MM.1S (cell line): ENCODE data around the gene TCF15.

Source experiments
- DNase-seq: peaks from one replicate; pipeline ENCODE4 v3.0.0-alpha.2; 2015
- H2AFZ ChIP-seq: fragments of 300-600 bp; sonication (generic); 2 replicates; pipeline ENCODE4 v1.6.0; 2016; ENCODE audit warnings: antibody characterized with exemption, low read length
- H3F3A ChIP-seq: fragments of 300-600 bp; sonication (generic); 2 replicates; pipeline ENCODE4 v1.6.1; 2016; ENCODE audit warnings: mild to moderate bottlenecking, antibody characterized with exemption, low read length, moderate library complexity, mixed read lengths; ENCODE audit not compliant: insufficient read depth
- H3K27ac ChIP-seq: fragments of 300-600 bp; sonication (generic); 2 replicates; pipeline ENCODE4 v1.5.1; 2016; ENCODE audit warnings: mild to moderate bottlenecking, low read length
- H3K27me3 ChIP-seq: fragments of 300-600 bp; sonication (generic); replicated peaks from 2 replicates; pipeline ENCODE4 v1.6.0; 2016; ENCODE audit warnings: low read length; ENCODE audit not compliant: insufficient read depth
- H3K36me3 ChIP-seq: fragments of 300-600 bp; sonication (generic); replicated peaks from 2 replicates; pipeline ENCODE4 v1.6.1; 2016; ENCODE audit warnings: mild to moderate bottlenecking, low read length, mixed read lengths; ENCODE audit not compliant: insufficient read depth
- H3K4me1 ChIP-seq: fragments of 300-600 bp; sonication (generic); 2 replicates; pipeline ENCODE4 v1.6.1; 2016; ENCODE audit warnings: low read length, mixed read lengths
- H3K4me2 ChIP-seq: fragments of 300-600 bp; sonication (generic); 2 replicates; pipeline ENCODE4 v1.6.0; 2016; ENCODE audit warnings: low read depth, low read length
- H3K4me3 ChIP-seq: fragments of 300-600 bp; sonication (generic); 2 replicates; pipeline ENCODE4 v1.5.1; 2016; ENCODE audit warnings: low read length, mixed read lengths
- H3K79me2 ChIP-seq: fragments of 300-600 bp; sonication (generic); 2 replicates; pipeline ENCODE4 v1.6.1; 2016; ENCODE audit warnings: mixed run types, low read length, mixed read lengths
- H3K9ac ChIP-seq: fragments of 300-600 bp; sonication (generic); 2 replicates; pipeline ENCODE4 v1.6.1; 2016; ENCODE audit warnings: low read length, mixed read lengths
- H3K9me2 ChIP-seq: fragments of 300-600 bp; sonication (generic); replicated peaks from 2 replicates; pipeline ENCODE4 v1.6.1; 2016; ENCODE audit warnings: mild to moderate bottlenecking, low read length, mixed read lengths; ENCODE audit not compliant: insufficient read depth
- H3K9me3 ChIP-seq: fragments of 300-600 bp; sonication (generic); replicated peaks from 2 replicates; pipeline ENCODE4 v1.6.1; 2016; ENCODE audit warnings: mild to moderate bottlenecking, low read length, mixed read lengths; ENCODE audit not compliant: insufficient read depth
- H4K20me1 ChIP-seq: fragments of 300-600 bp; sonication (generic); 2 replicates; pipeline ENCODE4 v1.6.1; 2016; ENCODE audit warnings: mild to moderate bottlenecking, low read length, moderate library complexity, mixed read lengths; ENCODE audit not compliant: insufficient read depth
- EZH2 ChIP-seq: fragments of 300-600 bp; sonication (generic); optimal IDR thresholded peaks from 2 replicates; pipeline ENCODE3; 2017; ENCODE audit warnings: low read depth, mild to moderate bottlenecking, antibody characterized with exemption, low read length, mixed read lengths
- EZH2phosphoT487 ChIP-seq: fragments of 300-600 bp; sonication (generic); IDR thresholded peaks from 2 replicates; pipeline ENCODE4 v1.6.1; 2018; ENCODE audit warnings: antibody characterized with exemption, low read length
- TF ChIP-seq, protein P1 (sequence below): fragments of 300-600 bp; sonication (generic); IDR thresholded peaks from 2 replicates; pipeline ENCODE4 v1.5.1; 2016; ENCODE audit warnings: antibody characterized with exemption, low read length, mixed read lengths

The TCF15 gene

DNA sequence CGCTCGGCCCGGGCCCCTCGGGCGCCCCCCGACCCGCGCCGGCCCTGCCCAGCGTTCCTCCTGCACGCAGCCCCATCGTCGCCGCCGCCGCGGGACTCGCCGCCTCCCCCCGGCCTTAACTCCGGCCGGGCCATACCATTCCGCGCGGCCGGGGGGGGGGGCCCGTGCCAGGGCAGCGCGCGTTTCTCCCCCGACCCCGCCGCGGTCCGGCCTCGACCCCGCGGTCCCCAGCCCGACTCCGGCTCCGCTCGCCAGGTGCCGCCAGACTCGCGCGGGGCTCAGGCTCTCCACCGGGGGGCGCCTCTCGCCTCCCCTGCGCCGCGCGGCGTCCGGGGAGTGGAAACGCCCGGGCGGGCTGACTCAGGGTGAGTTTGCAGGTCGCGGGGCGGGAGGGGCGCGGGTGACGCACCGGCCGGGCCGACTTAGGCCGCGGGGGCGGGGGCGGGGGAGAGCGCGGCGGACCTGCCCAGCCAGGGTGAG, 43.0 kb upstream of the TCF15 start, which contains the start of gene SRXN1:
Gene SRXN1 (minus strand): TSS at position 91 of the 480 bp plus-strand sequence. CDS start 15 bp downstream, at position 76.
- H3K9ac ChIP-seq: peak within 1 kb of the TSS; percentile 84
- DNase-seq: peak; percentile 93
- no peaks in the 10 kb centered on the region for H3F3A ChIP-seq
- peak within 1 kb of the TSS; percentile 29; the same call in 1 of the 2 replicates for H3K27ac ChIP-seq
- peaks cover 5% of the 10 kb centered on the region; the same call in 1 of the 2 replicates for H3K4me1 ChIP-seq
- peak within 1 kb of the TSS; percentile 80 for H3K4me2 ChIP-seq
- H2AFZ ChIP-seq: peak within 1 kb of the TSS; percentile 80
- peaks cover 6% of the 10 kb centered on the region; the same call in 1 of the 2 replicates for H3K27me3 ChIP-seq
- H3K36me3 ChIP-seq: 0 out of 2 replicates have a peak, but pooled peaks cover 4% of the 10 kb centered on the region
- peaks cover 30% of the 10 kb centered on the region for H3K79me2 ChIP-seq
- no peaks in the 10 kb centered on the region for H3K9me2 ChIP-seq
- TF ChIP-seq, protein P1, sequence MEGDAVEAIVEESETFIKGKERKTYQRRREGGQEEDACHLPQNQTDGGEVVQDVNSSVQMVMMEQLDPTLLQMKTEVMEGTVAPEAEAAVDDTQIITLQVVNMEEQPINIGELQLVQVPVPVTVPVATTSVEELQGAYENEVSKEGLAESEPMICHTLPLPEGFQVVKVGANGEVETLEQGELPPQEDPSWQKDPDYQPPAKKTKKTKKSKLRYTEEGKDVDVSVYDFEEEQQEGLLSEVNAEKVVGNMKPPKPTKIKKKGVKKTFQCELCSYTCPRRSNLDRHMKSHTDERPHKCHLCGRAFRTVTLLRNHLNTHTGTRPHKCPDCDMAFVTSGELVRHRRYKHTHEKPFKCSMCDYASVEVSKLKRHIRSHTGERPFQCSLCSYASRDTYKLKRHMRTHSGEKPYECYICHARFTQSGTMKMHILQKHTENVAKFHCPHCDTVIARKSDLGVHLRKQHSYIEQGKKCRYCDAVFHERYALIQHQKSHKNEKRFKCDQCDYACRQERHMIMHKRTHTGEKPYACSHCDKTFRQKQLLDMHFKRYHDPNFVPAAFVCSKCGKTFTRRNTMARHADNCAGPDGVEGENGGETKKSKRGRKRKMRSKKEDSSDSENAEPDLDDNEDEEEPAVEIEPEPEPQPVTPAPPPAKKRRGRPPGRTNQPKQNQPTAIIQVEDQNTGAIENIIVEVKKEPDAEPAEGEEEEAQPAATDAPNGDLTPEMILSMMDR: peak; percentile 54
- TF ChIP-seq EZH2: no peak
- H3K9me3 ChIP-seq: no peaks in the 10 kb centered on the region
- no peaks in the 10 kb centered on the region for H4K20me1 ChIP-seq
- H3K4me3 ChIP-seq: peak within 1 kb of the TSS; percentile 75

GRCh38 chr20:652615-653109, 42.6 kb upstream of the TCF15 start:
- Histone ChIP-seq H3K9me2 (no peaks in the 10 kb centered on the region), H2AFZ (peak overlapping the region; percentile 80), H3K79me2 (peaks cover 30% of the 10 kb centered on the region), H3K36me3 (peaks cover 9% of the 10 kb centered on the region; the same call in 1 of the 2 replicates), H3K9ac (peak overlapping the region; percentile 84), H3K4me2 (peak overlapping the region; percentile 80), H3K4me1 (peaks cover 5% of the 10 kb centered on the region; the same call in 1 of the 2 replicates), H3K27me3 (0 out of 2 replicates have a peak, but pooled peaks cover under 1% of the 10 kb centered on the region), H3K27ac (peak overlapping the region; percentile 29; the same call in 1 of the 2 replicates), H4K20me1 (no peaks in the 10 kb centered on the region), H3K9me3 (no peaks in the 10 kb centered on the region), H3K4me3 (peak overlapping the region; percentile 75), H3F3A (no peaks in the 10 kb centered on the region)
- DNase-seq: peak; percentile 36
- TF ChIP-seq, protein P1: no peak
- no peak for TF ChIP-seq EZH2phosphoT487
- TF ChIP-seq EZH2: no peak

DNA sequence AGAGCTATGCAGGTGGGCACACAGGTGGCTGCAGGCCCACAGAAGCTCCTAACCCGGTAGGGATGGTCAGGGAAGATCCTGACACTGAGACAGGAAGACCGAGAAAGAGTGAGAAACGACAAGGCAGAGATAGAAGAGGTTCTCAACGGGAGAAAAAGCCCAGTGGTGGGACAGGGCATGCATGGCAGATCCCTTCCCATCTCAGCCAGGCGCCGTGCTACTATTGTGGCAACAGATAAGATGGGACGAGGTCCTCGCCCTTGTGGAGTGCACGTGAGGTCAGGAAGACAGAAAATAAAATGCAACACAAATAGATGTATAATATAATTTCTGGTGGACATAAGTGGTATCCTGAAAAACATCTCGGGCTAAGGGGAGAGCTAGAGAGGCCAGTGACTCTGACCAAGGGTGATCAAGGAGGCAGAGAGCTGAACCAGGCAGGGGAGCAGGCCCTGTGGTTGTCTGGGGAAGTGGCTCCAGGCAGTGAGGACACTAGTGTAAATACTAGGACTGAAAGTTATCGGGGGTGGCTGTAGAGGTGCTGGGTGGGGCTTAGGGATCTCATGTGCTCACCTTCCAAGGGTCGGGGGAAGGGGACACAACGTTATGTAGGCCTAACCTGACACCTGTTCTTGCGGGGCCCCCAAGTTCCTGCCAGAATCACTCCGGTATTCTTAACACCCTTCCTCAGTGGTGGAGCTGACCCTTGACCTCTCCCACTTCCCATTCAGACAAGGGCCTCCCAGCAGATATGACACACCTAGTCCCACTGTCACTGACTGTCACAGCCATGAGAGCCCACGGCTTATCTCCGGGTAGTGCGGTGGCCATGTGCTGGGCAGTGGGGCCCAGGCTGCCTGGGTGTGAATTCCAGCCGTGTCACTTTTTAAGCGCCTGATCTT, 41.9 kb upstream of the TCF15 start:
- no peaks in the 10 kb centered on the region for H3K27me3 ChIP-seq
- no peak for TF ChIP-seq EZH2
- no peak for TF ChIP-seq EZH2phosphoT487
- TF ChIP-seq, protein P1: no peak
- H3K4me3 ChIP-seq: peak overlapping the region; percentile 75
- H3K4me2 ChIP-seq: peak overlapping the region; percentile 80
- no peaks in the 10 kb centered on the region for H3K9me2 ChIP-seq
- peaks cover 1% of the 10 kb centered on the region; the same call in 1 of the 2 replicates for H4K20me1 ChIP-seq
- peak overlapping the region; percentile 80 for H2AFZ ChIP-seq
- peaks cover 5% of the 10 kb centered on the region; the same call in 1 of the 2 replicates for H3K4me1 ChIP-seq
- peak; percentile 30 for DNase-seq
- H3K36me3 ChIP-seq: peaks cover 12% of the 10 kb centered on the region; the same call in 1 of the 2 replicates
- H3K9ac ChIP-seq: peak overlapping the region; percentile 84
- H3K79me2 ChIP-seq: peaks cover 30% of the 10 kb centered on the region
- H3K27ac ChIP-seq: peak overlapping the region; percentile 29; the same call in 1 of the 2 replicates
- H3F3A ChIP-seq: peaks cover 2% of the 10 kb centered on the region; the same call in 1 of the 2 replicates
- no peaks in the 10 kb centered on the region for H3K9me3 ChIP-seq
